Inflammatory macrophage treated with lipopolysaccharide for 1 hour (primary cell): ENCODE data around the gene CECR2.

Experiments used
- DNase-seq, 2 donors: peaks; one replicate each; pipeline ENCODE4 v3.0.0-alpha.2; 2020 to 2022

CECR2 gene

GRCh38 chr22:17369439-17370025 lies at the start of gene CECR2:
Gene CECR2 (plus strand): TSS chr22:17369460. CDS start chr22:17369784, 324 bp downstream.
- peak; percentile 19 to 31 for DNase-seq

- no peak for DNase-seq
Measured at GRCh38 chr22:17319546-17319945, 49.7 kb upstream of the CECR2 start.

GRCh38 chr22:17322511-17322910 lies 46.7 kb upstream of the CECR2 start:
- DNase-seq: peak in 1 of 2 donors; percentile 33

- no peak for DNase-seq
Measured at GRCh38 chr22:17331690-17332089, 37.6 kb upstream of the CECR2 start.

GRCh38 chr22:17332109-17332800 lies 37.0 kb upstream of the CECR2 start:
- DNase-seq: no peak

- DNase-seq: peak; percentile 46 to 65
Measured at GRCh38 chr22:17334059-17334458, 35.2 kb upstream of the CECR2 start.

GRCh38 chr22:17334983-17335382 lies 34.3 kb upstream of the CECR2 start:
- no peak for DNase-seq

- peak; percentile 76 to 77 for DNase-seq
Measured at GRCh38 chr22:17336061-17336460, 33.2 kb upstream of the CECR2 start.

GRCh38 chr22:17337639-17338038 lies 31.6 kb upstream of the CECR2 start:
- DNase-seq: no peak

GRCh38 chr22:17339095-17339693 lies 30.1 kb upstream of the CECR2 start:
- DNase-seq: peak; percentile 45 to 76

GRCh38 chr22:17342361-17342760 lies 26.9 kb upstream of the CECR2 start:
- DNase-seq: no peak

GRCh38 chr22:17343766-17344165 lies 25.5 kb upstream of the CECR2 start:
- no peak for DNase-seq

- DNase-seq: no peak
Measured at GRCh38 chr22:17346578-17346977, 22.7 kb upstream of the CECR2 start.

GRCh38 chr22:17347724-17348123 lies 21.5 kb upstream of the CECR2 start:
- DNase-seq: no peak

GRCh38 chr22:17348464-17349103 lies 20.7 kb upstream of the CECR2 start:
- no peak for DNase-seq

- DNase-seq: no peak
Measured at GRCh38 chr22:17349172-17349571, 20.1 kb upstream of the CECR2 start.

- no peak for DNase-seq
Measured at GRCh38 chr22:17350292-17350691, 19.0 kb upstream of the CECR2 start.

GRCh38 chr22:17352798-17353197 lies 16.5 kb upstream of the CECR2 start:
- DNase-seq: no peak

- no peak for DNase-seq
Measured at GRCh38 chr22:17357688-17358087, 11.6 kb upstream of the CECR2 start.

GRCh38 chr22:17358415-17358814 lies 10.8 kb upstream of the CECR2 start:
- DNase-seq: no peak

GRCh38 chr22:17359501-17359900 lies 9.8 kb upstream of the CECR2 start:
- DNase-seq: peak; percentile 69 to 72

- DNase-seq: no peak
Measured at GRCh38 chr22:17366329-17366728, 2.9 kb upstream of the CECR2 start.

GRCh38 chr22:17366830-17367229 lies 2.4 kb upstream of the CECR2 start:
- DNase-seq: peak in 1 of 2 donors; percentile 25

- DNase-seq: no peak
Measured at GRCh38 chr22:17368144-17368543, 1.1 kb upstream of the CECR2 start.
